GM10847 (cell line): Measurements from ENCODE around the gene HSPG2.

Experiments
- POLR2A ChIP-seq: IDR thresholded peaks from 2 replicates; pipeline ENCODE4 v1.6.1; 2011; ENCODE audit not compliant: insufficient read length; ENCODE audit errors: extremely low read depth

Gene HSPG2

GRCh38 chr1:21930080-21930571 is 7.0 kb downstream of the HSPG2 start:
- no peak for TF ChIP-seq POLR2A

- no peak for TF ChIP-seq POLR2A
Observed at GRCh38 chr1:21927533-21928237, 9.4 kb downstream of the HSPG2 start.

- TF ChIP-seq POLR2A, result no peak
Observed at GRCh38 chr1:21926814-21927532, 10.1 kb downstream of the HSPG2 start.

GRCh38 chr1:21926065-21926464 is 11.0 kb downstream of the HSPG2 start:
- TF ChIP-seq POLR2A, result no peak

- TF ChIP-seq POLR2A, result no peak
Observed at GRCh38 chr1:21925334-21925940, 11.7 kb downstream of the HSPG2 start.

GRCh38 chr1:21924503-21925005 is 12.6 kb downstream of the HSPG2 start:
- no peak for TF ChIP-seq POLR2A

GRCh38 chr1:21922090-21923013 is 14.8 kb downstream of the HSPG2 start:
- TF ChIP-seq POLR2A, result no peak

- no peak for TF ChIP-seq POLR2A
Observed at GRCh38 chr1:21921100-21921875, 15.8 kb downstream of the HSPG2 start.

GRCh38 chr1:21919520-21919919 is 17.6 kb downstream of the HSPG2 start:
- no peak for TF ChIP-seq POLR2A

- TF ChIP-seq POLR2A, result no peak
Observed at GRCh38 chr1:21916447-21917238, 20.5 kb downstream of the HSPG2 start.

GRCh38 chr1:21914880-21915640 is 22.1 kb downstream of the HSPG2 start:
- TF ChIP-seq POLR2A, result no peak

GRCh38 chr1:21914450-21914849 is 22.7 kb downstream of the HSPG2 start:
- no peak for TF ChIP-seq POLR2A

GRCh38 chr1:21913763-21914162 is 23.3 kb downstream of the HSPG2 start:
- no peak for TF ChIP-seq POLR2A
